Activated CD4-positive, CD25-positive, alpha-beta regulatory T cell treated with anti-CD3 and anti-CD28 coated beads, Interleukin-2, amount 50 U/mL, for 16 hours (primary cell): ENCODE data around the gene NFE2L3.
A peak's percentile ranks its signal among the peaks of the same experiment; 100 is the strongest.
"Not testable (repeated sequence)": the region's sequence is repeated elsewhere in the genome, so short reads cannot be mapped to it uniquely, and the experiment has no call there.

Source experiments
- DNase-seq: peaks from one replicate; pipeline ENCODE4 v3.0.0-alpha.2; 2020; ENCODE audit warnings: low read depth, low spot score

Gene NFE2L3

GRCh38 chr7:26147646-26148306 lies 4.2 kb upstream of the NFE2L3 start:
- DNase-seq, result not testable (repeated sequence)

- not testable (repeated sequence) for DNase-seq
These were observed 3.7 kb upstream of the NFE2L3 start for GRCh38 chr7:26148307-26148700.

- DNase-seq, result no peak
These were observed 2.5 kb upstream of the NFE2L3 start for GRCh38 chr7:26149391-26149977.

DNA sequence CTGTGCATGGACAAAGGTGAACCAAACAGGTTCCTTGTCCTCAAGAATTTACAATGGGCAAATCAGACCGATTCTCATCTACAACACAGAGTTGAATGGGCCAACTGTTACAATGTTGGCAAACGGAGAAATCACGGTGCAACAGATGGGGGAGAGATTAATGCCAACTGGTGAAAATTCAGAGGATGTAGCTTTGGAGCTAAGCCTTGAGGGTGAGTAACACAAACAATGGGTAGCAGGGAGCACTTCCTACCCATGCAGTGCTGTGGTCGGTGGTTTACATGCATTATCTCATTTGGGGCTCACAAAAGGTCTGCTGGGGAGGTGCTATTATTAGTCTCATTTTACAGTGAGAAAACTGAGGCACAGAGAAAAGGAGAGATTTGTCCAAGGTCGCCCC lies 902 bp upstream of the NFE2L3 start:
- DNase-seq, result no peak

GRCh38 chr7:26151650-26151952 lies 397 bp upstream of the NFE2L3 start:
- no peak for DNase-seq

DNA sequence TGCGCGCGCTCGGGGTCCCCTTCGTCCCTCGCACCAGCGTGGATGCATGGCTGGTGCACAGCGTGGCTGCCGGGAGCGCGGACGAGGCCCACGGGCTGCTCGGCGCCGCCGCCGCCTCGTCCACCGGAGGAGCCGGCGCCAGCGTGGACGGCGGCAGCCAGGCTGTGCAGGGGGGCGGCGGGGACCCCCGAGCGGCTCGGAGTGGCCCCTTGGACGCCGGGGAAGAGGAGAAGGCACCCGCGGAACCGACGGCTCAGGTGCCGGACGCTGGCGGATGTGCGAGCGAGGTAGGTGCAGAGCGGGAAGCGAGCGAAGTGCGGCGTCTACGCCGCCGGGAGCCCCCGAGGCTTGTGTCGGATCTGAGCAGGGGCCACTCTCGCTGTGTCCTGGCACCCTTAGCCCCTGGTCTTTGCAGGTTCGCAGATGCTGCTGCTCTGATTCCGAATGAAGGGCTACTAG lies 813 bp downstream of the NFE2L3 start:
- not testable (repeated sequence) for DNase-seq

DNA sequence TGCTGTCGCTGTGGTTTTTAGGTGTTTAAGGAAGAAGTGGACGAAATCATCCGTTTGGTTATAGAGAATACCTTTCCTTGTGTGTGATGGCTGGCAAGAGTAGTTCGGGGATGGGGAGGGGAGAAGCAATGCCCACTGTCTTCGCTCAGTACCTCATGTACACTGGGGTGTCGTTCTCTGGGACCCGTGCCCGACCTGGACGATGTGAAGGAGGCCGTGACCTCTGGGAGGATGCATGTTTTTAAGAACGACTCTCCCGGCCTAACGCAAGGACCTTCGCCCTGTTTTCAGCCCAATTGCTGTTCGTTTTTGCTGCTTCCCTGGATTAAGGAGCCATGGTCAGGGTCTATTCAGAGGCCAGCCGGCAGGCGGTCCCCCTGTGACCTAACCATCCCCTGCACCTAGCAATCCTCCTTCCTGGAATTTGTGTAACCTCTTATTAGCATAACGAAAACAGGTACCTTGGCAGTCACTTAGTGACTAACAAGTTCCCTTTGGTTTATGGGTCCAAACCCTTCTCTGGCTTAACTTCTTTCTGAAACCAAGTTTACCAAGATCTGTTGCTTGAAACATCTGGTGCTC lies 1.3 kb downstream of the NFE2L3 start:
- no peak for DNase-seq

DNA sequence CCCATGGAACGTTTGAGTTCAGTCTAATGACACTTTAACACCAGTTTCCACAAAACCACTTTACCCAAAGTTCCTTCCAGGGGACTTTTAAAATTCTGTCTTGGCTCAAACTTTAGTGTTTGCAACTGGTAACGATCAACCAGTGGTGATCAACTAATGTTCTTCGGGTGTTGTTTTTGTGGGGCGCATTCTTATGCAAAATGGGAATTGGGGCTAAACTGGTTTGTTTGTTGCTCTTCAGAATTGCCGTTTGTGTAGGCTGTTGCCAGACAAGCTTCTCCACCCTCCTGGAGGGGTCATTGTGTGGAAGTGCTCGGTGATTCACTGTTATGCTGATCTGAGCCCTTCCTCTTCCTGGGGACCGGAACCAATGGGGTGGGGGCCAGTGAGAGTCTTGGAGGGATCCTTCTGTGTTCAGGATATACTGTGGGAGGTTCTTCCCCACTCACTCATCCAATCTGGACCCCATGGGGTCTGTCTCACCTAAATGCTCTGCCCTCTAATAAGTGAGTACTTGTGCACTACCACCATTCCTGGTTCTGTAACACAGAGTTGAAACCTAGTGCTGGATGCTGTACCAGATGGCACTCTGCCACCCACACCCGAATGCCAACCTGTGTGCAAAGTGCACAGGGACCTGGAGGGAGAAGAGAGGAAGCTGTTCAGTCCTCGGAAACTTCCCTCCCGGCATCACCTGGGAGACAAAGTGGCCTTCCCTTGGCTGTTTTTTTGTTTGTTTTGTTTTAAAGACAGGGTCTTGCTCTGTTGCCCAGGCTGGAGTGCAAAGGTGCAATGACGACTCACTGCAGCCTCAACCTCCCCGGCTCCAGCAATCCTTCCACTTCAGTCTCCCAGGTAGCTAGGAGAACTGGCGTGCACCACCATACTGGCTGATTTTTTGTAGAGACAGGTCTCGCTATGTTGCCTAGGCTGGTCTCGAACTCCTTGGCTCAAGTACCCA lies 2.1 kb downstream of the NFE2L3 start:
- DNase-seq, result no peak

GRCh38 chr7:26155531-26156375 lies 3.8 kb downstream of the NFE2L3 start:
- DNase-seq, result no peak

GRCh38 chr7:26156451-26157420 lies 4.7 kb downstream of the NFE2L3 start:
- DNase-seq, result peak; percentile 43

- DNase-seq, result no peak
These were observed 5.6 kb downstream of the NFE2L3 start for GRCh38 chr7:26157520-26158105.

DNA sequence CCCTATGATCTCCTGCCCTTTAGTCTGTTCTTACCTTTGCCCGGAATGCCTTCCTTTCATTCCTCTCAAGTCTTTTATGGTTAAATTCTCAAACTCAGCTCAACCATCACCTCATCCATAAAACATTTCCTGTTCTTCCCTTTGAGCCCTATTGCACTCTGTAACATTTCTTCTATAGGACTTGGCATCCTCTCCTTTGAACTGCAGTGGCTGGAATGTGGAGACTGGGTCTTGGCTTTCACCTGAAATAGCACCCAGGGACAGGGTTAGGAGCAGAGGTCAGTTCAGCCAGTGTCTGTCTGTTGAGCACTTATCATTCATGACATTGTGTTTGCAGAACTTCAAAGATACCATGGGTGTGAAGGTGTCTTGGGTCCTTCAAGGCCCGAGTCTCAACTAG lies 7.2 kb downstream of the NFE2L3 start:
- no peak for DNase-seq

DNA sequence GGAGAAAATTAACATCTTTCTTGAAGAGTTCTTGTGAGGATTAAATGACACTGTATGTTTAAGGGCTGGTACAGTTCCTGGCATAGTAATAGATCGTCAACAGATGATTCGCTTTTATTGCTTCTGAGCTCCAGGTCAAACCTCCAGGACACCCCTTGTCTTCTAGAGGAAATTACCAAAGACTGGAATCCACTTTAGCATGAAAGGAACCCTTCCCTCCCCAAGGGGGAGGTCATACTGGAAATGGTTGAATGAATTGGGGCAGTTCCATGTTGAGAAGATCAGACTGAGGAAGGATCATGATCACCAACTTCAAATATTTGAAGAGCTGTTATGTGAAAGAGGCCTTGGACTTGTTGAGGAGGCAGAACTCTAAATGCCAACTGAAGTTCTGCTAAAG lies 8.9 kb downstream of the NFE2L3 start:
- no peak for DNase-seq

- DNase-seq, result no peak
These were observed 10.4 kb downstream of the NFE2L3 start for GRCh38 chr7:26162431-26162830.

GRCh38 chr7:26163804-26164203 lies 11.8 kb downstream of the NFE2L3 start:
- DNase-seq, result not testable (repeated sequence)

DNA sequence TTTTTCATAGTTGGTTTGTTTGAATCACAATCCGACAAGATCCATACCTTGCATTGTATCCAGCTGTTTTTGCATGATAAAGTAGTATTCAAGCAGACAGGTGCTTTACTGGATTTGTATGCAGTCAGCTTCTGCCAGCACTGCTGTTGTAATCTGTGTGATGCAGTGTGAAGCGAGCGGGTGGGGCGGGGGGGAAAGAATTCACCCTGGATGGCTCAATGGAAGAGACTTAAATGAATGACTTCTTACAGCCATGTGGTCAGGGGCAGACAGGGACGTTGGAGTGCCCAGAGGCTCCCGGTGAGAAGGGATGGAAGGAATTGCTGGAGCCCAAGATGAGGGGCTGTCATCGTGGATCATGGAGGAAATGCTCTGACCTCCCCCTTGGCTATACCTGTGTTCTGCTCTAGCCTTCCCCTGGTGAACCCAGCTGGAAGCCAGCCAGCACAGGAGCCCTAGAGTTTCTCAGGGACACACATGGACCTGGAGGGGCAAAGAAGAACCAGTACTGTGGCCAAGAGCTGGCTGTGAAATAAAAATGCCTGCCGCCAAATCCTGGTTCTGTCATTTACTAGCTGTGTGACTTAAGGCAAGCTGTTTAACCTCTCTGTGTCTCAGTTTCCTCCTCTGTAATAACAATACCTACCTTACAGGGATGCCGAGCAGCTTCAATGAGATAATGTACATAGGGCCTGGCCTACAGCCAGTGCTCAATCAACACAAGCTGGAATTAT lies 14.1 kb downstream of the NFE2L3 start:
- no peak for DNase-seq

- no peak for DNase-seq
These were observed 14.8 kb downstream of the NFE2L3 start for GRCh38 chr7:26166684-26167266.

- DNase-seq, result no peak
These were observed 15.4 kb downstream of the NFE2L3 start for GRCh38 chr7:26167303-26167934.
